ENCODE data around the gene CCDC120. TPM values are rescaled to one million over a fixed set of nuclear protein-coding genes. Genes with fewer than 3 reads are reported as not detected.

Gene CCDC120
- total RNA-seq, 1 donor from 2014 or later = 1.1 TPM

DNA sequence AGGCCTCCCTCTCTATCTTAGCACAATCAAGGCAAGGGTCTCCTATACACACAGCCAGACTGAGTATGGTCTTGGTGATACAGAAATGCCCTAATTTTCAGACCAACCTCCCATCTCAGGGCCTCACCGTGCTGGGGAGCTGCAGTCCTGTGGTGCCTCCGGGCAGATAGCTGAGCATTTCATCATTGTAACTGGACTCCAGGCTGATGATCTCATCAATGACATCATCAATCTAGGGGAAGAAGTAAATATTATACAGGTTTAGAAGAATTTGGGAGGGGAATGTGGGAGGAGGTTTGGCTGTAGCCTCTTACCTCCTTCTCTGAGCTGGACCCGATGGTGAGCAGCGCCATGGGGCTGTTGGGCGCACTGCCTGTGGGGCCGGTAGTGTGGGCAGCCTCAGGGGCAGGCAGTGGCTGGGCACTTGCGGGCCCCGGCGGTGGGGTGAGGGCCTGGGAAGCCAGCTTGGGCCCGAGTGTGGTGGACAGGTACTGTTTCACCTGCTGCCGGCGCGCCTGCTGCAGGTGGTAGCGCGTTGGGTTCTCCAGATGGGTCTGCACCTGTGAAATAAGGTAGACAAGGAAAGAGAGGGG lies 20.8 kb upstream of the CCDC120 start:
- no peak overlapping the region for H3K4me3 ChIP-seq (ENCODE audit: low read depth, low read length)
- FAIRE-seq (no peak), DNase-seq (ENCODE audit: low read depth) (peak; percentile 37)
- H3K36me3 ChIP-seq (ENCODE audit: control insufficient read depth, insufficient read depth, low read length) = peaks cover 22% of the 10 kb centered on the region
- no peaks in the 10 kb centered on the region for H3K27me3 ChIP-seq (ENCODE audit: control insufficient read depth, insufficient read depth, low read length)
- TF ChIP-seq, protein P1, sequence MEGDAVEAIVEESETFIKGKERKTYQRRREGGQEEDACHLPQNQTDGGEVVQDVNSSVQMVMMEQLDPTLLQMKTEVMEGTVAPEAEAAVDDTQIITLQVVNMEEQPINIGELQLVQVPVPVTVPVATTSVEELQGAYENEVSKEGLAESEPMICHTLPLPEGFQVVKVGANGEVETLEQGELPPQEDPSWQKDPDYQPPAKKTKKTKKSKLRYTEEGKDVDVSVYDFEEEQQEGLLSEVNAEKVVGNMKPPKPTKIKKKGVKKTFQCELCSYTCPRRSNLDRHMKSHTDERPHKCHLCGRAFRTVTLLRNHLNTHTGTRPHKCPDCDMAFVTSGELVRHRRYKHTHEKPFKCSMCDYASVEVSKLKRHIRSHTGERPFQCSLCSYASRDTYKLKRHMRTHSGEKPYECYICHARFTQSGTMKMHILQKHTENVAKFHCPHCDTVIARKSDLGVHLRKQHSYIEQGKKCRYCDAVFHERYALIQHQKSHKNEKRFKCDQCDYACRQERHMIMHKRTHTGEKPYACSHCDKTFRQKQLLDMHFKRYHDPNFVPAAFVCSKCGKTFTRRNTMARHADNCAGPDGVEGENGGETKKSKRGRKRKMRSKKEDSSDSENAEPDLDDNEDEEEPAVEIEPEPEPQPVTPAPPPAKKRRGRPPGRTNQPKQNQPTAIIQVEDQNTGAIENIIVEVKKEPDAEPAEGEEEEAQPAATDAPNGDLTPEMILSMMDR (IDR thresholded peaks at IDR 0.05; ENCODE audit: insufficient read depth, low read length, severe bottlenecking) = no peak

DNA sequence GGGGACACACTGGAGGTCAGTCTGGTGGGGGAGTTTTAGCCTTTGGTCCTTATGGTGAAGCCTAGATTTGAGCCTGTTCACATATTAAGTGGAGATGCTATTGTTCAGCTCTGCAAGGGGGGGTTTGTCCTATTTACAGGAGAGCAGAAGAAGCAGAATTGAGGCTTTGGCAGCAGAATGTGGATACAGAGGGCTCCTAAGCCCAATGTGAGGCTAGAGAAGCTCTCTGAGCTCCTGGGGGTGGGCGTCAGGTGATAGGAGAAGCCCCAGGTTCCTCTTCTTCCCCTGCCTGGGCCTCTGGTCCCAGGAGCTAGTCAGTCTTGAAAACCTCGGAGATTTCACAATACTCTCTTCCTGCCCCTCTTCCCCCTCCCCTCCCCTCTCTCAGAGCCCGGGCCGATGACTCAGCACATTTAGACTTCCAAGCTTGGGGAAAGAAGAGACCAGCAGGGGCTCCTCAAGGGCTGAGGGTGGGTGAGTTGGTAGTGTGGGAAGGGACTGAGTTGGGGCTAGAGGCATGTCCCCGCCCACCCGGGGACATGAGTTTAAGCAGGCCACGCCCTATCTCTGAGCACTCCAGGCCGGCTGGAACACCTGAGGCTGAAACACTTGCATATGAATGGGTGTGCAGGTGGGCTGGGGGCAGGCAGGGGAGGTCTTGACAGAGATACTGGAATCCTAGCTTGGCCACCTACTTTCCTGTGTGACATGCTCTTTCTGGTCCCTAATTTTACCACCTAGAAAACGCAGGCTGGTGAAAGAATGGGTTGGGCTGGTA lies 19.0 kb upstream of the CCDC120 start:
- FAIRE-seq = no peak
- peak; percentile 89 for DNase-seq (ENCODE audit: low read depth)
- TF ChIP-seq, protein P1 (IDR thresholded peaks at IDR 0.05; ENCODE audit: insufficient read depth, low read length, severe bottlenecking) = peak; percentile 11
- Histone ChIP-seq H3K4me3 (ENCODE audit: low read depth, low read length) (peak overlapping the region; percentile 21), H3K27me3 (ENCODE audit: control insufficient read depth, insufficient read depth, low read length) (no peaks in the 10 kb centered on the region), H3K36me3 (ENCODE audit: control insufficient read depth, insufficient read depth, low read length) (peaks cover 13% of the 10 kb centered on the region)

DNA sequence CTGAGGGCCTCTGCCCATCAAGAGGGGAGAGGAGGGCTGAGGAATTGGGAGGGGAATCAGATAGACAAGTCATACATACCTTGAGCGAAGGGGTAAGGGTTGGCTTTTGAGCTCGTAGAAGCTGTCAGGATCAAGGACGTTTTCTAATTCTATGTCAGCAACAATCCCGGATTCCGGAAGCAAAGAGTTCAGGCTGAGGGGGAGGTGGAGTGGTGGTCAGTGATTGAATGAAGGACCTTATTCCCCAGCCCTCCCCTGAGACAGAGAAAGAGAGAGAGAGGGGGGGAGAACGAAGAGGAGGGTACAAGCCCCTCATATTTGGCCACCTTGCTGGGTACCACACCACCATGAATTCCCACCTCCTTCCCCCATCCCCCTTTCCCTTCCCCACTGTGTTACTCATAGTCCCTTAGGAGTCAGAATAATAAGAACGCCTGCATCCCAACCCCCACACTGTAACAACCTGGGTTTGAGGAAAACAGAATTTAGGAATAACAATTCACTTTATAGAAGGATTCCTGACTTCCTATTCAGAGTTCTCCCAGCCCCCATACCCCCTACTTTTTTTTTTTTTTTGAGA lies 18.3 kb upstream of the CCDC120 start:
- TF ChIP-seq, protein P1 (IDR thresholded peaks at IDR 0.05; ENCODE audit: insufficient read depth, low read length, severe bottlenecking) = no peak
- no peak for FAIRE-seq

DNA sequence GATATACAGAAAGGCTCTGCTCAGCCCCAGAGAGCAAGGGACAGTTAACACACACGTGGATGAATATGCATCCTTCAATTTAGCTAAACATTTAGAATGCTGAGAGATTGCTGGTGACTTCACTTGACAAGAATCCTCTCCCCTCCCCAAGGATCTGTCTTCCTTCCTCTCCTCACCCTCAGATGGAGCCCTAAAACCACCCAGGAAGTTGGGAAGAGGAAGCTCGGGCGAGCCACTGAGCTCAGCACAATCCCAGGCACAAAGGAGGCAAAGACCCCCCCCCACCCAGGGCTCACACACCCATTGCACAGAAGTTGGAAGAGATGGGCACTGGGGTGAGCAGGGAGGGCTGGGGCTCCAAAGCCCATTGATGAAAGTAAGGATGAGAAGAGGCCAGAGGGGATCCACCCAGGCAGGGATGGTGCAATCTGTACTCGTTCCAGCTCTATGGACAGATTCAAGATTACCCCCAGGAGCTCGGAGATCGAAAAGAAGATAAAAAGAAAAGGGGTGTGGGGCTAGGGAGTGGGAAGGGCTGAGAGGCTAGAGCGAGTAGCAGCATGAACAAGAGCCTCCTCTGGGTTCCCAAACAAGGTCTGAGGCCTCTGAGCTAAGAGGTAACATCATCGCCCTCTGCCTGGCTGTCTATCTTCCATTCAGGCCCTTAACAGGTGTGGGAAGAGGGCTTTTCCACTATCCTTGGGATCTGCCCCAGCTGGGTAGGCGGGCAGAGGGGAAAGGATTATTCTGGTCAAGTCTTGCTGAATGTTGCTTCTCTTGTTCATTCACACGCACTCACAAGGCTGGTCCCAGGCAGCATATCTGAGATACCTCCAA lies 16.8 kb upstream of the CCDC120 start:
- TF ChIP-seq, protein P1 (IDR thresholded peaks at IDR 0.05; ENCODE audit: insufficient read depth, low read length, severe bottlenecking) = no peak
- DNase-seq (ENCODE audit: low read depth) (peak; percentile 63), FAIRE-seq (peak; percentile 13)
- H3K27me3 ChIP-seq (ENCODE audit: control insufficient read depth, insufficient read depth, low read length) = no peaks in the 10 kb centered on the region
- peaks cover 13% of the 10 kb centered on the region for H3K36me3 ChIP-seq (ENCODE audit: control insufficient read depth, insufficient read depth, low read length)
- H3K4me3 ChIP-seq (ENCODE audit: low read depth, low read length) = peak overlapping the region; percentile 71

More for the DNA sequence above, 18.3 kb upstream of the CCDC120 start:
- peak overlapping the region; percentile 21 for H3K4me3 ChIP-seq (ENCODE audit: low read depth, low read length)
- no peaks in the 10 kb centered on the region for H3K27me3 ChIP-seq (ENCODE audit: control insufficient read depth, insufficient read depth, low read length)
- H3K36me3 ChIP-seq (ENCODE audit: control insufficient read depth, insufficient read depth, low read length) = peaks cover 13% of the 10 kb centered on the region
- peak; percentile 26 for DNase-seq (ENCODE audit: low read depth)

DNA sequence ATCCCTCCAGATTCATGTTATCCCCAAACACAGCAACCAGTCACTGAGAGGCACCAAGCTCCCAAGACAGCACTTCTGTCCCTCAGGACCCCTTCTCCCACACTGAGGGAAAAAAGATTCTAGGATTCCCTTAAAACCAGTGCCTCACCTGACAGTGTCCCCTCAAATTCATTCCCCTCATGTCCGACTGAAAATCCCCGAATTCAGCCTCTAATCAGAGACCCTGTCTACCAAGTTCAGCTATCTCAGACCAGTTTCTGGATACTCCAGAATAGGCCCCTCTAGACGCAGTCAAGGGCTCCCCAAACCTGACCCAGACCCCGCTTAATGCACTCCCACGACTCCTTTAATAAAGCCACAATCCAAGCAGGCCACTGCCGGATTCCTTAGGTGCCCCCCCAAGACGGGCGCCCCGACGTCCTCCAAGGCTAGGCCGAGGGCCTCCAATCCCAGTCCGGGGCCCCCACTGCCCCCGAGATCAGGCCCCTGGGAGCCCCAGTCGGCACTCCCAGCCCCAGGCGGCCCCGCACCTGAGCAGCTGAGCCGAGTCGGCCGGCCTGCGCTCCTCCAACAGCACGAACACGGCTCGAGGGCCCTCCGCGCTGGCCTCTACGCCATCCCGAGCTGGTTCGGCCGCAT lies 16.1 kb upstream of the CCDC120 start:
- Histone ChIP-seq H3K27me3 (ENCODE audit: control insufficient read depth, insufficient read depth, low read length) (no peaks in the 10 kb centered on the region), H3K4me3 (ENCODE audit: low read depth, low read length) (peak overlapping the region; percentile 71), H3K36me3 (ENCODE audit: control insufficient read depth, insufficient read depth, low read length) (peaks cover 13% of the 10 kb centered on the region)
- DNase-seq (ENCODE audit: low read depth) (no peak), FAIRE-seq (no peak)
- TF ChIP-seq, protein P1 (IDR thresholded peaks at IDR 0.05; ENCODE audit: insufficient read depth, low read length, severe bottlenecking) = no peak

All from bronchial epithelial cell (primary cell).